PC-9 (cell line): Measurements from ENCODE around the gene C9orf152.

Experiments
- EZH2 ChIP-seq: fragments of 200-600 bp; sonication (generic); IDR thresholded peaks from 2 replicates; pipeline ENCODE4 v1.8.0; 2017; ENCODE audit warnings: antibody characterized with exemption, low read depth
- TF ChIP-seq, protein P1 (sequence below): fragments of 200-600 bp; sonication (generic); conservative IDR thresholded peaks from 2 replicates; pipeline ENCODE4 v1.6.1; 2017; ENCODE audit warnings: mixed run types, antibody characterized with exemption, mild to moderate bottlenecking, moderate library complexity

- TF ChIP-seq, protein P1, sequence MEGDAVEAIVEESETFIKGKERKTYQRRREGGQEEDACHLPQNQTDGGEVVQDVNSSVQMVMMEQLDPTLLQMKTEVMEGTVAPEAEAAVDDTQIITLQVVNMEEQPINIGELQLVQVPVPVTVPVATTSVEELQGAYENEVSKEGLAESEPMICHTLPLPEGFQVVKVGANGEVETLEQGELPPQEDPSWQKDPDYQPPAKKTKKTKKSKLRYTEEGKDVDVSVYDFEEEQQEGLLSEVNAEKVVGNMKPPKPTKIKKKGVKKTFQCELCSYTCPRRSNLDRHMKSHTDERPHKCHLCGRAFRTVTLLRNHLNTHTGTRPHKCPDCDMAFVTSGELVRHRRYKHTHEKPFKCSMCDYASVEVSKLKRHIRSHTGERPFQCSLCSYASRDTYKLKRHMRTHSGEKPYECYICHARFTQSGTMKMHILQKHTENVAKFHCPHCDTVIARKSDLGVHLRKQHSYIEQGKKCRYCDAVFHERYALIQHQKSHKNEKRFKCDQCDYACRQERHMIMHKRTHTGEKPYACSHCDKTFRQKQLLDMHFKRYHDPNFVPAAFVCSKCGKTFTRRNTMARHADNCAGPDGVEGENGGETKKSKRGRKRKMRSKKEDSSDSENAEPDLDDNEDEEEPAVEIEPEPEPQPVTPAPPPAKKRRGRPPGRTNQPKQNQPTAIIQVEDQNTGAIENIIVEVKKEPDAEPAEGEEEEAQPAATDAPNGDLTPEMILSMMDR, result no peak
- no peak for TF ChIP-seq EZH2
These were observed 8.3 kb downstream of the C9orf152 start for GRCh38 chr9:110199643-110200042.
